CD14-positive monocyte (primary cell): Measurements from ENCODE around the gene DOCK10. TPM values are rescaled to one million over a fixed set of nuclear protein-coding genes. Genes with fewer than 3 reads are reported as not detected.

Source experiments
- DNase-seq, 3 donors: peaks; one replicate each; pipeline ENCODE4 v3.0.0-alpha.2; 2011 to 2022
- H2AFZ ChIP-seq: 2 replicates; pipeline ENCODE4 v1.6.0; 2012; ENCODE audit warnings: mild to moderate bottlenecking, low read depth, low read length, inconsistent platforms; ENCODE audit not compliant: insufficient read depth, poor library complexity, severe bottlenecking
- H3K27ac ChIP-seq, 2 donors: 1 replicate in 1 of 2; 2 replicates in 1 of 2; pipeline ENCODE4 v1.5.1; 2012 to 2013; ENCODE audit warnings: low read length in 2 of 2, control low read depth in 1 of 2, inconsistent platforms in 1 of 2, low read depth in 1 of 2, mild to moderate bottlenecking in 1 of 2
- H3K27me3 ChIP-seq, 2 donors: one replicate each; pipeline versions ENCODE4 v1.6.0 to v1.6.1; 2011 to 2013; ENCODE audit warnings: low read length in 2 of 2; ENCODE audit not compliant: control insufficient read depth in 2 of 2, insufficient read depth in 2 of 2
- H3K36me3 ChIP-seq, 2 donors: replicated peaks in 1 of 2; 1 replicate in 1 of 2; 2 replicates in 1 of 2; pipeline versions ENCODE4 v1.5.1 to v1.6.1; 2012 to 2013; ENCODE audit warnings: low read length in 2 of 2, control low read depth in 1 of 2, inconsistent platforms in 1 of 2, mild to moderate bottlenecking in 1 of 2; ENCODE audit not compliant: insufficient read depth in 2 of 2, control insufficient read depth in 1 of 2
- H3K4me1 ChIP-seq, 2 donors: 1 replicate in 1 of 2; 2 replicates in 1 of 2; pipeline versions ENCODE4 v1.5.1 to v1.6.1; 2012 to 2013; ENCODE audit warnings: low read length in 2 of 2, control low read depth in 1 of 2, inconsistent platforms in 1 of 2, mild to moderate bottlenecking in 1 of 2, moderate library complexity in 1 of 2; ENCODE audit not compliant: insufficient read depth in 2 of 2, control insufficient read depth in 1 of 2
- H3K4me2 ChIP-seq: replicated peaks from 2 replicates; pipeline ENCODE3; 2012; ENCODE audit warnings: low read length, moderate library complexity, mild to moderate bottlenecking; ENCODE audit not compliant: poor library complexity, severe bottlenecking; ENCODE audit errors: extremely low read depth
- H3K4me3 ChIP-seq, 3 experiments: fragments of 200-600 bp in 1 of 3; sonication (generic) in 1 of 3; replicated peaks in 1 of 3; 1 replicate in 2 of 3; 2 replicates in 1 of 3; pipeline ENCODE4 v1.5.1; 2011 to 2013; ENCODE audit warnings: low read length in 3 of 3, mild to moderate bottlenecking in 3 of 3, control low read depth in 2 of 3, low read depth in 2 of 3, inconsistent platforms in 1 of 3, moderate library complexity in 1 of 3
- H3K79me2 ChIP-seq: 2 replicates; pipeline ENCODE4 v1.6.0; 2012; ENCODE audit warnings: mild to moderate bottlenecking, control low read depth, inconsistent platforms, low read length, moderate library complexity; ENCODE audit not compliant: insufficient read depth
- H3K9ac ChIP-seq: 2 replicates; pipeline ENCODE4 v1.6.0; 2017; ENCODE audit warnings: low read length, mild to moderate bottlenecking; ENCODE audit not compliant: insufficient read depth, poor library complexity, severe bottlenecking
- H3K9me3 ChIP-seq, 2 donors: replicated peaks in 1 of 2; 1 replicate in 1 of 2; 2 replicates in 1 of 2; pipeline versions ENCODE4 v1.5.1 to v1.6.1; 2012 to 2013; ENCODE audit warnings: low read length in 2 of 2, control low read depth in 1 of 2; ENCODE audit not compliant: control insufficient read depth in 1 of 2, insufficient read depth in 1 of 2
- H4K20me1 ChIP-seq: 2 replicates; pipeline ENCODE4 v1.6.0; 2012; ENCODE audit warnings: mild to moderate bottlenecking, low read length, control low read depth, moderate library complexity; ENCODE audit not compliant: insufficient read depth
- H3K27ac Mint-ChIP-seq, 7 donors: one replicate each; pipeline ENCODE4 v1.8.0; 2020; ENCODE audit warnings: mild to moderate bottlenecking in 7 of 7, mixed read lengths in 7 of 7, moderate library complexity in 6 of 7, inconsistent platforms in 2 of 7
- H3K27me3 Mint-ChIP-seq, 3 donors: one replicate each; pipeline ENCODE4 v1.8.0; 2021 to 2022; ENCODE audit warnings: low read depth in 3 of 3, mild to moderate bottlenecking in 3 of 3, mixed read lengths in 3 of 3, moderate library complexity in 3 of 3, inconsistent platforms in 1 of 3
- H3K36me3 Mint-ChIP-seq, 2 donors: one replicate each; pipeline ENCODE4 v1.8.0; 2020; ENCODE audit warnings: mixed read lengths in 2 of 2, inconsistent platforms in 1 of 2, mild to moderate bottlenecking in 1 of 2
- H3K4me1 Mint-ChIP-seq: one replicate; pipeline ENCODE4 v1.8.0; 2020; ENCODE audit warnings: mild to moderate bottlenecking, mixed read lengths
- H3K4me3 Mint-ChIP-seq, 2 donors: one replicate each; pipeline ENCODE4 v1.8.0; 2020; ENCODE audit warnings: mild to moderate bottlenecking in 2 of 2, mixed read lengths in 2 of 2, moderate library complexity in 1 of 2
- H3K9me3 Mint-ChIP-seq, 7 donors: one replicate each; pipeline ENCODE4 v1.8.0; 2020 to 2022; ENCODE audit warnings: mixed read lengths in 7 of 7, mild to moderate bottlenecking in 6 of 7, moderate library complexity in 6 of 7, inconsistent platforms in 2 of 7
- WGBS: methylation state at CpG from one replicate; pipeline ENCODE4 v1.1.5; 2013; ENCODE audit warnings: missing lambda C conversion rate; ENCODE audit not compliant: insufficient coverage; 5-methylcytosine and 5-hydroxymethylcytosine counted together
- intact Hi-C, 2 donors: fragments of 100-400 bp; cut with micrococcal nuclease; formaldehyde crosslinking; loops; one replicate each; pipeline versions ENCODE4 v1.15.0 to v1.15.1; 2023
- polyA plus RNA-seq, 3 donors: library from polyadenylated mRNA; depleted of rRNA in 1 of 3; unstranded in 2 of 3; stranded (reverse) in 1 of 3; fragments of 300-500 nt in 2 of 3; fragments of >200 nt in 1 of 3; fragmentation: Illumina TruSeq in 2 of 3; gene quantifications; 1 replicate in 2 of 3; 2 replicates in 1 of 3; pipeline ENCODE4 v1.2.3, GENCODE V29; 2012 to 2021
- small RNA-seq: library from RNA; depleted of rRNA; stranded (forward); fragments of <200 nt; gene quantifications from one replicate; pipeline ENCODE3, GENCODE V24; 2012; ENCODE audit warnings: low read depth; ENCODE audit not compliant: insufficient read length
- TF ChIP-seq, protein P1 (sequence below): fragments of 200-600 bp; IDR thresholded peaks from one replicate; pipeline ENCODE4 v1.8.0; 2022; ENCODE audit warnings: antibody characterized with exemption, mild to moderate bottlenecking

Gene DOCK10
- polyA plus RNA-seq, 3 donors = 9.5 to 30.9 (median 16.5) TPM

DNA sequence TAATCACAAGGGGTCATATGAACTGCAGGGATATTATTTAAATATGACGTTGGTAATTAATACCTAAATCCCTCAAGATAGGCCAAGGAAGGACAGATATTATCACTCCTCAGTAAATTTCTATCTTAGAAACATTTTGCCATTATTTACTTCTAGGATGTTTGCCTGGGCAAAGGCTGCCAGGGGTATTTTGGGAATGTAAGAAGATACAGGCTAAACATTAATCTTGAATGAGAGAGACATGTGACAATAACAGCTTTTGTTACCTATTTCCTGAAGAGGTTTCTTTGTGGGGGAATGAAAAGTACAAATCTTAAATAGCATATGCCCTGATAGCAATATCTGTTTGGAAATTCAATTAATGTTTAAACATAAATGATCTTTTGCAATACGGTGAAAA lies 325.3 kb downstream of the DOCK10 start:
- Histone ChIP-seq H3K27me3 (no peaks in the 10 kb centered on the region), H3K9ac (no peak overlapping the region), H2AFZ (no peak overlapping the region), H3K36me3 (no peaks in the 10 kb centered on the region), H3K79me2 (no peaks in the 10 kb centered on the region), H4K20me1 (no peaks in the 10 kb centered on the region), H3K9me3 (peaks cover 0 to 6% of the 10 kb centered on the region in 2 donors), H3K27ac (no peak overlapping the region), H3K4me1 (no peaks in the 10 kb centered on the region), H3K4me3 (no peak overlapping the region), H3K4me2 (no peak overlapping the region)
- Mint-ChIP-seq H3K36me3 (no peaks in the 10 kb centered on the region), H3K27ac (no peak overlapping the region), H3K9me3 (peaks cover 0 to 22% (median 8%) of the 10 kb centered on the region in 7 donors), H3K4me1 (no peaks in the 10 kb centered on the region), H3K4me3 (no peak overlapping the region), H3K27me3 (peaks cover 1 to 2% (median 2%) of the 10 kb centered on the region in 3 donors)
- intact Hi-C loops = no loop called here
- no CpG with 5 or more reads among the region's 2 CpGs for WGBS
- no peak for DNase-seq
- TF ChIP-seq, protein P1, sequence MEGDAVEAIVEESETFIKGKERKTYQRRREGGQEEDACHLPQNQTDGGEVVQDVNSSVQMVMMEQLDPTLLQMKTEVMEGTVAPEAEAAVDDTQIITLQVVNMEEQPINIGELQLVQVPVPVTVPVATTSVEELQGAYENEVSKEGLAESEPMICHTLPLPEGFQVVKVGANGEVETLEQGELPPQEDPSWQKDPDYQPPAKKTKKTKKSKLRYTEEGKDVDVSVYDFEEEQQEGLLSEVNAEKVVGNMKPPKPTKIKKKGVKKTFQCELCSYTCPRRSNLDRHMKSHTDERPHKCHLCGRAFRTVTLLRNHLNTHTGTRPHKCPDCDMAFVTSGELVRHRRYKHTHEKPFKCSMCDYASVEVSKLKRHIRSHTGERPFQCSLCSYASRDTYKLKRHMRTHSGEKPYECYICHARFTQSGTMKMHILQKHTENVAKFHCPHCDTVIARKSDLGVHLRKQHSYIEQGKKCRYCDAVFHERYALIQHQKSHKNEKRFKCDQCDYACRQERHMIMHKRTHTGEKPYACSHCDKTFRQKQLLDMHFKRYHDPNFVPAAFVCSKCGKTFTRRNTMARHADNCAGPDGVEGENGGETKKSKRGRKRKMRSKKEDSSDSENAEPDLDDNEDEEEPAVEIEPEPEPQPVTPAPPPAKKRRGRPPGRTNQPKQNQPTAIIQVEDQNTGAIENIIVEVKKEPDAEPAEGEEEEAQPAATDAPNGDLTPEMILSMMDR = no peak

DNA sequence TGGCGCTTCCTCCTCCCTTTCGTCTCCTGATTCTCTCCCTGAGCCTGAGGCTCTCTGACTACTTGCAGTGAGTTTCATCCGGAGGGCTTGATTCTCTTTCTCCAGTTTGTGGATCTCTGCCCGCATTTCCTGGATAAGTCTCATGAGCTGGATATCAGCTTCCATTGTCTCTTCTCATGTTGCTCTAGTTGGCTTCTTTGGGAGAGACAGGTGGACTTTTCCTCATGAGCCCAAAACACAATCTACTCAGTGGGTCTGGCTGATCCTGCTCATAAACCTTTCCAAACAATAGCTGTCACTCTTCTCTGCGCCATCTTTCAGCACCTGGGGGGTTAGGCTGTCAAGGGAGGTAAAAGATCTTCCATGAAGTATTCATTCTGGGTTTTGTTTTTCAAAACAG lies 326.1 kb downstream of the DOCK10 start, which contains the start of gene CCDC195:
TSS of gene CCDC195 (minus strand) at position 165 of the 400 bp plus-strand sequence. CDS start at position 165, 0 bp downstream.
- H2AFZ ChIP-seq = no peak within 1 kb of the TSS
- intact Hi-C loops = no loop called here

More for the DNA sequence above, 326.1 kb downstream of the DOCK10 start, which contains the start of gene CCDC195:
- Histone ChIP-seq H3K27me3 (no peaks in the 10 kb centered on the region), H4K20me1 (no peaks in the 10 kb centered on the region), H3K27ac (no peak within 1 kb of the TSS), H3K79me2 (no peaks in the 10 kb centered on the region), H3K9me3 (peaks cover 0 to 6% of the 10 kb centered on the region in 2 donors), H3K4me3 (no peak within 1 kb of the TSS), H3K36me3 (no peaks in the 10 kb centered on the region), H3K4me1 (no peaks in the 10 kb centered on the region), H3K4me2 (no peak within 1 kb of the TSS), H3K9ac (no peak within 1 kb of the TSS)
- H3K4me3 Mint-ChIP-seq = no peak within 1 kb of the TSS
- 100% methylated on average over 2 of the region's 5 CpGs for WGBS
- no peak for DNase-seq
- no peaks in the 10 kb centered on the region for H3K4me1 Mint-ChIP-seq
- no peaks in the 10 kb centered on the region for H3K36me3 Mint-ChIP-seq
- TF ChIP-seq, protein P1 = no peak
- H3K27me3 Mint-ChIP-seq = peaks cover 1 to 2% (median 2%) of the 10 kb centered on the region in 3 donors
- H3K27ac Mint-ChIP-seq = no peak within 1 kb of the TSS
- peaks cover 0 to 20% (median 7%) of the 10 kb centered on the region in 7 donors for H3K9me3 Mint-ChIP-seq

Small RNA genes within 50 kb of the gene (small RNA-seq; reads per million reads assigned to genes)
- not detected for gene MIR4439
